Stimulated activated naive CD8-positive, alpha-beta T cell treated with anti-CD3 and anti-CD28 coated beads, Interleukin-15, amount 100 ng/mL, for 72 hours (primary cell): ENCODE results near the gene NNT.
A peak's percentile ranks its signal among the peaks of the same experiment; 100 is the strongest.
"Not testable (repeated sequence)": the region's sequence is repeated elsewhere in the genome, so short reads cannot be mapped to it uniquely, and the experiment has no call there.

Source experiments
- ATAC-seq: fragments of 150-1000 bp; cut with Tn5 transposase; 2 replicates; pipeline ENCODE4 v1.10.0; 2021; ENCODE audit warnings: mild to moderate bottlenecking, moderate library complexity
- DNase-seq, 2 donors: peaks; one replicate each; pipeline ENCODE4 v3.0.0; 2021 to 2022
- H3K27ac Mint-ChIP-seq, 2 donors: one replicate each; pipeline ENCODE4 v1.8.0; 2022; ENCODE audit warnings: mild to moderate bottlenecking in 2 of 2, mixed read lengths in 2 of 2, moderate library complexity in 2 of 2
- H3K27me3 Mint-ChIP-seq: one replicate; pipeline ENCODE4 v1.8.0; 2022; ENCODE audit warnings: mixed read lengths
- H3K4me1 Mint-ChIP-seq: one replicate; pipeline ENCODE4 v1.8.0; 2022; ENCODE audit warnings: mild to moderate bottlenecking, mixed read lengths
- H3K4me3 Mint-ChIP-seq, 2 donors: one replicate each; pipeline ENCODE4 v1.8.0; 2022; ENCODE audit warnings: mild to moderate bottlenecking in 2 of 2, mixed read lengths in 2 of 2, moderate library complexity in 1 of 2
- H3K9me3 Mint-ChIP-seq, 2 donors: one replicate each; pipeline ENCODE4 v1.8.0; 2022; ENCODE audit warnings: mixed read lengths in 2 of 2

NNT gene

GRCh38 chr5:43693411-43693810 lies 90.4 kb downstream of the NNT start:
- no peaks in the 10 kb centered on the region for H3K27me3 Mint-ChIP-seq
- H3K4me3 Mint-ChIP-seq: no peak overlapping the region
- DNase-seq: no peak
- no peak overlapping the region for H3K27ac Mint-ChIP-seq
- peaks cover 26 to 27% of the 10 kb centered on the region in 2 donors for H3K9me3 Mint-ChIP-seq
- no peak for ATAC-seq
- H3K4me1 Mint-ChIP-seq: no peaks in the 10 kb centered on the region

DNA sequence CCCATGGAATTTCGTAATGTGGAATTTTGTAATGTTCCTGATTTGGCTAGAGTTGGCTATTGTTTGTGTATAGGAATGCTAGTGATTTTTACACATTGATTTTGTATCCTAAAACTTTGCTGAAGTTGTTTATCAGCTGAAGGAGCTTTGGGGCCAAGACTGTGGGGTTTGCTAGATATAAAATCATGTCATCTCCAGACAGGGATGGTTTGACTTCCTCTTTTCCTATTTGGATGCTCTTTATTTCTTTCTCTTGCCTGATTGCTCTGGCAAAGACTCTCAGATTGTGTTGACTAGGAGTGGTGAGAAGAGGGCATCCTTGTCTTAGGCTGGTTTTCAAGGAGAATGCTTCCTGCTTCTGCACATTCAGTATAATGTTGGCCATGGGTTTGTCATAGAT lies 91.0 kb downstream of the NNT start:
- H3K4me1 Mint-ChIP-seq: no peaks in the 10 kb centered on the region
- H3K4me3 Mint-ChIP-seq: no peak overlapping the region
- peaks cover 24 to 26% of the 10 kb centered on the region in 2 donors for H3K9me3 Mint-ChIP-seq
- ATAC-seq (no peak), DNase-seq (no peak)
- H3K27ac Mint-ChIP-seq: no peak overlapping the region
- no peaks in the 10 kb centered on the region for H3K27me3 Mint-ChIP-seq

DNA sequence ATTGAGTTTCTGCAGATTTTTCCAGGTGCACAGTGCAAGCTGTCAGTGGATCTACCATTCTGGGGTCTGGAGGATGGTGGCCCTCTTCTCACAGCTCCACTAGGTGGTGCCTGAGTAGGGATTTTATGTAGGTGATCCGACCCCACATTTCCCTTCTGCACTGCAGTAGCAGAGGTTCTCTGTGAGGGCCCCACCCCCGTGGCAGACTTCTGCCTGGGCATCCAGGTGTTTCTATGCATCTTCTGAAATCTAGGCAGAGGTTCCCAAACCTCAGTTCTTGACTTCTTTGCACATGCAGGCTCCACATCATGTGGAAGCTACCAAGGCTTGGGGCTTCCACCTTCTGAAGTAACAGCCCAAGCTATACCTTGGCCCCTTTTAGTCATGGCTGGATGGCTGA lies 93.5 kb downstream of the NNT start:
- not testable (repeated sequence) for ATAC-seq, H3K4me3 Mint-ChIP-seq, H3K27ac Mint-ChIP-seq, H3K27me3 Mint-ChIP-seq, H3K4me1 Mint-ChIP-seq, DNase-seq
- H3K9me3 Mint-ChIP-seq: peaks cover 24 to 26% of the 10 kb centered on the region in 2 donors

- Mint-ChIP-seq H3K4me3 (no peak overlapping the region), H3K27me3 (no peaks in the 10 kb centered on the region), H3K27ac (peak overlapping the region in 1 of 2 donors; percentile 33), H3K4me1 (no peaks in the 10 kb centered on the region), H3K9me3 (peaks cover 12 to 13% of the 10 kb centered on the region in 2 donors)
- DNase-seq: no peak
- no peak for ATAC-seq
Observed at GRCh38 chr5:43699910-43700309, 96.9 kb downstream of the NNT start.

DNA sequence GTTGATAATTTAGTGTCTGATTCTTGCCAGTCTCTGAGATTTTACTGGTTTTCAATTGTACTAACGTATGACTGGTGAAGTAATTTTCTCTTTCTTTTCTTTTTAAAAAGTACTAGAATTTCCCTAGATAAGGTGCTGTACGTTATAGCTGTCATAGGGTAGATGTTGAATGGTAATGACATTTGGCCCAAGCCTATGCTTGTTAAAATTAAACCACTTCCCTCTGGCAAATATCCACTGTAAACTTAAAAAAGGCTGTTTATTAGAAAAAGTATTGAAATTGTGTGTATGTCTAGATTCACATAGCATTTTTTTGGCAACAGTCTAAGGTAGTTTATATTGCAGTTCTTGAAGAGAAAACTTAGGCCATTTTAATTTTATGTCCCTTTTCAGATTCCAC lies 97.6 kb downstream of the NNT start:
- Mint-ChIP-seq H3K9me3 (peaks cover 5 to 7% of the 10 kb centered on the region in 2 donors), H3K4me3 (no peak overlapping the region), H3K4me1 (no peaks in the 10 kb centered on the region), H3K27ac (no peak overlapping the region), H3K27me3 (no peaks in the 10 kb centered on the region)
- ATAC-seq (no peak), DNase-seq (no peak)

- H3K4me1 Mint-ChIP-seq: no peaks in the 10 kb centered on the region
- H3K9me3 Mint-ChIP-seq: peaks cover 0 to under 1% of the 10 kb centered on the region in 2 donors
- H3K4me3 Mint-ChIP-seq: no peak overlapping the region
- no peak overlapping the region for H3K27ac Mint-ChIP-seq
- no peak for ATAC-seq
- DNase-seq: no peak
- H3K27me3 Mint-ChIP-seq: no peaks in the 10 kb centered on the region
Observed at GRCh38 chr5:43701227-43701626, 98.2 kb downstream of the NNT start.

DNA sequence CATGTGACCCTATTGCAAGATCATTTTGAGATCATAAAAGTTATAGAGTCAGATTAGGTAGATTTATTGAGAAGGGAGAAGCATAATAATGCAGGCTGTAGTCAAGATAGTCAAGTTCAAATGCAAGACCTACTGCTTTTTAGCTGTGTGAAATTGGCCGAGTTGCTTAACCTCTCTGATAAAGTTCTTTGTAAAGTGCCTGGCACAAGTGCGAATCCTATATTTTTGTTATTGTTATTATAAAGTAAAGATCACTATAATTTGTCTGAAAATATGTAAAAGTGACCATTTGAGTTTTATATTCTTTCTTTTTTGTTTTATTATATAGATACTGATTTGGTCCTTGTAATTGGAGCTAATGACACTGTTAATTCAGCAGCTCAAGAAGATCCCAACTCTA lies 99.3 kb downstream of the NNT start:
- no peaks in the 10 kb centered on the region for H3K9me3 Mint-ChIP-seq
- H3K27ac Mint-ChIP-seq: no peak overlapping the region
- H3K4me3 Mint-ChIP-seq: no peak overlapping the region
- H3K27me3 Mint-ChIP-seq: no peaks in the 10 kb centered on the region
- H3K4me1 Mint-ChIP-seq: no peaks in the 10 kb centered on the region
- ATAC-seq (no peak), DNase-seq (no peak)

GRCh38 chr5:43702815-43703214 lies 99.8 kb downstream of the NNT start:
- Mint-ChIP-seq H3K27me3 (no peaks in the 10 kb centered on the region), H3K27ac (no peak overlapping the region), H3K4me1 (no peaks in the 10 kb centered on the region), H3K9me3 (no peaks in the 10 kb centered on the region), H3K4me3 (no peak overlapping the region)
- DNase-seq (no peak), ATAC-seq (no peak)

DNA sequence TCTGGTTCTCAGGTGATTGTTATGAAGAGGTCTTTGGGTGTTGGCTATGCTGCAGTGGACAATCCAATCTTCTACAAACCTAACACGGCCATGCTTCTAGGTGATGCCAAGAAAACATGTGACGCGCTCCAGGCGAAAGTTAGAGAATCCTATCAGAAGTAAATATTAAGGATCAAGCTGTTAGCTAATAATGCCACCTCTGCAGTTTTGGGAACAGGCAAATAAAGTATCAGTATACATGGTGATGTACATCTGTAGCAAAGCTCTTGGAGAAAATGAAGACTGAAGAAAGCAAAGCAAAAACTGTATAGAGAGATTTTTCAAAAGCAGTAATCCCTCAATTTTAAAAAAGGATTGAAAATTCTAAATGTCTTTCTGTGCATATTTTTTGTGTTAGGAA lies 101.3 kb downstream of the NNT start:
- ATAC-seq (no peak), DNase-seq (no peak)
- Mint-ChIP-seq H3K27me3 (no peaks in the 10 kb centered on the region), H3K27ac (peak overlapping the region in 1 of 2 donors; percentile 80), H3K4me1 (no peaks in the 10 kb centered on the region), H3K4me3 (no peak overlapping the region), H3K9me3 (no peaks in the 10 kb centered on the region)

DNA sequence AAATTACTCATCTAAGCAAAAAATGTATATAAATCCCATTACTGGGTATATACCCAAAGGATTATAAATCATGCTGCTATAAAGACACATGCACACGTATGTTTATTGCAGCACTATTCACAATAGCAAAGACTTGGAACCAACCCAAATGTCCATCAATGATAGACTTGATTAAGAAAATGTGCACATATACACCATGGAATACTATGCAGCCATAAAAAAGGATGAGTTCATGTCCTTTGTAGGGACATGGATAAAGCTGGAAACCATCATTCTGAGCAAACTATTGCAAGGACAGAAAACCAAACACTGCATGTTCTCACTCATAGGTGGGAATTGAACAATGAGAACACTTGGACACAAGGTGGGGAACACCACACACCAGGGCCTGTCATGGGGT lies 103.6 kb downstream of the NNT start:
- H3K4me3 Mint-ChIP-seq, ATAC-seq, H3K9me3 Mint-ChIP-seq, H3K4me1 Mint-ChIP-seq, DNase-seq, H3K27me3 Mint-ChIP-seq, H3K27ac Mint-ChIP-seq: not testable (repeated sequence)

DNA sequence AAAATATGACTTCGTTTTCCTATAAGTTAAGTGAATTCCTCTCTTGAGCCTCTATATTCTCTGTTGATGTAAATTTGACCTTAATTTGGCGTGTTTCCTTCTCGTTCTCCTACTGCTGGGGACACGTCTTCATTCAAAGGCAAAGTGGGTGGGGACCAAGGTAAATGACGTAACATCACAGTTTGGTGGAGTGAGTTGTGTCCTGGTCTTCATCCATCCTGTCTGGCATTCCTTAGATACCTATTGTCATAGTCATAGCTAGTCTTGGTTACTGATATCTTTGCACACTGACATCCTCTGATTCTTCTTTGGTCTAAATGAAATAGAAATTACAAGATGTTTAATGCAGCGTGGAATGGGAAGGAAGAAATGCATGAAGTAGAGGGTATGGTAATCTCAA lies 108.5 kb downstream of the NNT start:
- H3K27me3 Mint-ChIP-seq: no peaks in the 10 kb centered on the region
- ATAC-seq: no peak
- H3K9me3 Mint-ChIP-seq: no peaks in the 10 kb centered on the region
- H3K4me3 Mint-ChIP-seq: no peak overlapping the region
- no peaks in the 10 kb centered on the region for H3K4me1 Mint-ChIP-seq
- H3K27ac Mint-ChIP-seq: no peak overlapping the region
- no peak for DNase-seq

- no peaks in the 10 kb centered on the region for H3K9me3 Mint-ChIP-seq
- H3K27ac Mint-ChIP-seq: no peak overlapping the region
- no peaks in the 10 kb centered on the region for H3K27me3 Mint-ChIP-seq
- H3K4me1 Mint-ChIP-seq: no peaks in the 10 kb centered on the region
- no peak for ATAC-seq
- no peak for DNase-seq
- H3K4me3 Mint-ChIP-seq: no peak overlapping the region
Observed at GRCh38 chr5:43712081-43712480, 109.1 kb downstream of the NNT start.

- H3K4me1 Mint-ChIP-seq, DNase-seq, ATAC-seq, H3K9me3 Mint-ChIP-seq, H3K27ac Mint-ChIP-seq, H3K27me3 Mint-ChIP-seq, H3K4me3 Mint-ChIP-seq: not testable (repeated sequence)
Observed at GRCh38 chr5:43719783-43720182, 116.8 kb downstream of the NNT start.

- no peaks in the 10 kb centered on the region for H3K9me3 Mint-ChIP-seq
- no peak overlapping the region for H3K4me3 Mint-ChIP-seq
- no peaks in the 10 kb centered on the region for H3K4me1 Mint-ChIP-seq
- H3K27me3 Mint-ChIP-seq: peaks cover 8% of the 10 kb centered on the region
- no peak overlapping the region for H3K27ac Mint-ChIP-seq
- ATAC-seq (no peak), DNase-seq (no peak)
Observed at GRCh38 chr5:43728581-43728980, 125.6 kb downstream of the NNT start.

- ATAC-seq (no peak), DNase-seq (no peak)
- Mint-ChIP-seq H3K9me3 (no peaks in the 10 kb centered on the region), H3K27me3 (peaks cover 8% of the 10 kb centered on the region), H3K4me3 (no peak overlapping the region), H3K27ac (no peak overlapping the region), H3K4me1 (no peaks in the 10 kb centered on the region)
Observed at GRCh38 chr5:43729846-43730478, 127.0 kb downstream of the NNT start.

DNA sequence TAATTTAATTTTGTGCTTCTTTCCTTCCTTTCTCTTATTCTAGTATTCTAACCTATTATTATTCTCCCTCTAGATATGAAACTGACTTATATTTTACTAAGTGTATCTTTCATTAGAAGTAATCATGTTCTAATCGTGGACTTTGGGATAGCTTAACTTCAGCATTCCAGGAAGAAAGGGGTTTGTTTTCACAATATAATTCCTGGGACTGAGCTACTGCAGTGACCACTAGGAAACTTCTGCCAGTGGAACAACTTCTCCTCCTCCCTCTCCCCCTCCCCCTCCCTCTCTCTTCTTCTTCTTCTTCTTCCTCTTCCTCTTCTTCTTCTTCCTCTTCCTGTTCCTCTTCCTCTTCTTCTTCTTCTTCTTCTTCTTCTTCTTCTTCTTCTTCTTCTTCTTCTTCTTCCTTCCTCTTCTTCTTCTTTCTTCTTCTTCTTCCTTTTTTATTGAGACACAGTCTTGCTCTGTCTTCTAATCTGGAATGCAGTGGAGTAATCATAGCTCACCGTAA lies 127.9 kb downstream of the NNT start:
- H3K4me1 Mint-ChIP-seq: no peaks in the 10 kb centered on the region
- H3K27ac Mint-ChIP-seq: no peak overlapping the region

GRCh38 chr5:43731573-43731972 lies 128.6 kb downstream of the NNT start:
- Mint-ChIP-seq H3K9me3 (no peaks in the 10 kb centered on the region), H3K27ac (no peak overlapping the region), H3K4me3 (no peak overlapping the region), H3K4me1 (no peaks in the 10 kb centered on the region), H3K27me3 (peaks cover 8% of the 10 kb centered on the region)
- ATAC-seq (no peak), DNase-seq (no peak)

More for the DNA sequence above, 127.9 kb downstream of the NNT start:
- DNase-seq (no peak), ATAC-seq (no peak)
- Mint-ChIP-seq H3K9me3 (no peaks in the 10 kb centered on the region), H3K4me3 (no peak overlapping the region), H3K27me3 (peaks cover 8% of the 10 kb centered on the region)
